ENCODE results near the gene ZFAND6. TPM values are rescaled to one million over a fixed set of nuclear protein-coding genes. Genes with fewer than 3 reads are reported as not detected.

The ZFAND6 gene
- total RNA-seq, 1 donor from 2014 or later = 76.7 TPM

- H3K36me3 ChIP-seq = peaks cover 71% of the 10 kb centered on the region
- DNase-seq (no peak), ATAC-seq (no peak)
These were observed 123.3 kb downstream of the ZFAND6 start for GRCh38 chr15:80182611-80183261.

GRCh38 chr15:80183306-80183705 lies 123.8 kb downstream of the ZFAND6 start:
- DNase-seq = no peak
- Histone ChIP-seq H3K4me1 (peaks cover 7% of the 10 kb centered on the region), H3K36me3 (peaks cover 71% of the 10 kb centered on the region), H3K27me3 (ENCODE audit: low read depth) (no peaks in the 10 kb centered on the region), H3K9me3 (no peaks in the 10 kb centered on the region), H3K4me3 (no peak overlapping the region), H3K27ac (no peak overlapping the region)
- intact Hi-C loops (cut with DNase I) = no loop called here
- no peak for ATAC-seq
- TF ChIP-seq CTCF (IDR thresholded peaks at IDR 0.05) = no peak

More at GRCh38 chr15:80182611-80183261, 123.3 kb downstream of the ZFAND6 start:
- Histone ChIP-seq H3K9me3 (no peaks in the 10 kb centered on the region), H3K27me3 (ENCODE audit: low read depth) (no peaks in the 10 kb centered on the region), H3K4me1 (peaks cover 7% of the 10 kb centered on the region), H3K4me3 (no peak overlapping the region), H3K27ac (no peak overlapping the region)
- no peak for TF ChIP-seq CTCF (IDR thresholded peaks at IDR 0.05)
- intact Hi-C loops (cut with DNase I) = no loop called here

GRCh38 chr15:80183886-80184285 lies 124.4 kb downstream of the ZFAND6 start:
- intact Hi-C loops (cut with DNase I) = no loop called here
- Histone ChIP-seq H3K36me3 (peaks cover 71% of the 10 kb centered on the region), H3K27me3 (ENCODE audit: low read depth) (no peaks in the 10 kb centered on the region), H3K9me3 (no peaks in the 10 kb centered on the region), H3K4me1 (peaks cover 7% of the 10 kb centered on the region), H3K27ac (no peak overlapping the region), H3K4me3 (no peak overlapping the region)
- no peak for DNase-seq
- no peak for ATAC-seq
- no peak for TF ChIP-seq CTCF (IDR thresholded peaks at IDR 0.05)

- ATAC-seq = no peak
- intact Hi-C loops (cut with DNase I) = no loop called here
- H3K27me3 ChIP-seq (ENCODE audit: low read depth) = no peaks in the 10 kb centered on the region
- peaks cover 71% of the 10 kb centered on the region for H3K36me3 ChIP-seq
- H3K27ac ChIP-seq = no peak overlapping the region
- no peak for DNase-seq
- TF ChIP-seq CTCF (IDR thresholded peaks at IDR 0.05) = no peak
- peaks cover 7% of the 10 kb centered on the region for H3K4me1 ChIP-seq
- H3K9me3 ChIP-seq = no peaks in the 10 kb centered on the region
- H3K4me3 ChIP-seq = no peak overlapping the region
These were observed 125.1 kb downstream of the ZFAND6 start for GRCh38 chr15:80184554-80184953.

- peaks cover 67% of the 10 kb centered on the region for H3K36me3 ChIP-seq
- no peak overlapping the region for H3K4me3 ChIP-seq
- H3K27me3 ChIP-seq (ENCODE audit: low read depth) = no peaks in the 10 kb centered on the region
- ATAC-seq = no peak
- no peak for DNase-seq
- intact Hi-C loops (cut with DNase I) = no loop called here
- peaks cover 7% of the 10 kb centered on the region for H3K4me1 ChIP-seq
- no peak overlapping the region for H3K27ac ChIP-seq
- TF ChIP-seq CTCF (IDR thresholded peaks at IDR 0.05) = no peak
- H3K9me3 ChIP-seq = no peaks in the 10 kb centered on the region
These were observed 125.7 kb downstream of the ZFAND6 start for GRCh38 chr15:80185152-80185551.

Measured in lower lobe of right lung (tissue), 2 donors.